ENCODE data around the gene TFB2M. TPM values are rescaled to one million over a fixed set of nuclear protein-coding genes. Genes with fewer than 3 reads are reported as not detected.
A peak's percentile ranks its signal among the peaks of the same experiment; 100 is the strongest.

TFB2M gene
- total and polyA plus RNA-seq, 2 of the 13 experiments (the other 11 are each of a cell fraction or from before 2014, with no cell fraction given), result 15.7 to 31.4 TPM

DNA sequence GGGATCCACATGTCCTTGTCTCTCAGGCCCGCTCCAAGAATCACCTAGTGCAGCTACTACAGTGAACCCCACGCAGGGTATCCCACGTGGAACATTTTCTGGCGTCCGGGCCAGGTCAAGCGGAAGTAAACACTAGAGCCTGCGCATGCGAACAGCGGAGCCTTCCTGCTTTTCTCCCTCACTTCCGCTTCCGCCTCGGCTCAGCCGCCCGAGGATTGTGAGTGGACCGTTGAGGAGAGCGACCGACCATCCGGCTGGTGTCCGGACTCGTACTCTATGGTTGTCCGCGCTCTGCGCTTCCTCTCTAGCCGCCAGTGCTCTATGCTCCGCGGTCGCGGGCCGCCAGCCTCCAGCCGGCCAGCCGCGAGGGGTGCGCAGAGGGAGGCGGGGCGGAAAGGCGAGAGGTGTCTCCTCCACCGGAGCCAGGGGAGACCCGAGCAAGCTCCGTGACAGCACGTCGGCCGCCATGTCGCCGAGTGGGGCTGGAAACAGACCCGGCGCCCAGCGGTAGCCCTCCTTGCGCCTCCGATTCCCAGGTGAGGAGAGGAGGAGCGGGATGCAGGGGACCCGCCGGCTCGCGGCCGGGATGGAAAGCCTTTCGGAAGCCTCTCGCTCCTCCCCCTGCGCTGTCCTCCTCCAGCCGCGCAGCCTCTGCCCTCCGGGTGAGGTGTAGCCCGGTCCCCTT is at the start of gene TFB2M, which contains the start of gene CNST (continued):
- TF ChIP-seq SOX13 (IDR thresholded peaks at IDR 0.05), result no peak
- peak in 1 of 2 experiments; percentile 37; a peak in 1 of 4 replicates for TF ChIP-seq SOX13 (CRISPR knock-in tag; conservative IDR thresholded peaks at IDR 0.05 in 1 of 2, IDR thresholded peaks at IDR 0.05 in 1 of 2)
- TF ChIP-seq, protein P1, sequence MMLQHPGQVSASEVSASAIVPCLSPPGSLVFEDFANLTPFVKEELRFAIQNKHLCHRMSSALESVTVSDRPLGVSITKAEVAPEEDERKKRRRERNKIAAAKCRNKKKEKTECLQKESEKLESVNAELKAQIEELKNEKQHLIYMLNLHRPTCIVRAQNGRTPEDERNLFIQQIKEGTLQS (CRISPR knock-in tag; IDR thresholded peaks at IDR 0.05), result 0 out of 2 replicates have a peak, but pooled peaks have one; percentile 11
- 0 out of 2 replicates have a peak, but pooled peaks have one; percentile 75 for TF ChIP-seq HOXA5 (CRISPR knock-in tag; IDR thresholded peaks at IDR 0.05)
- peak; percentile 74 for TF ChIP-seq YY1 (IDR thresholded peaks at IDR 0.05; ENCODE audit: insufficient read depth, insufficient replicate concordance, low read depth, low read length)
- TF ChIP-seq PHF8 (CRISPR knock-in tag; IDR thresholded peaks at IDR 0.05), result peak; percentile 82
- no peak for TF ChIP-seq KLF12 (CRISPR knock-in tag; IDR thresholded peaks at IDR 0.05; ENCODE audit: borderline replicate concordance)
- TF ChIP-seq, protein P2, sequence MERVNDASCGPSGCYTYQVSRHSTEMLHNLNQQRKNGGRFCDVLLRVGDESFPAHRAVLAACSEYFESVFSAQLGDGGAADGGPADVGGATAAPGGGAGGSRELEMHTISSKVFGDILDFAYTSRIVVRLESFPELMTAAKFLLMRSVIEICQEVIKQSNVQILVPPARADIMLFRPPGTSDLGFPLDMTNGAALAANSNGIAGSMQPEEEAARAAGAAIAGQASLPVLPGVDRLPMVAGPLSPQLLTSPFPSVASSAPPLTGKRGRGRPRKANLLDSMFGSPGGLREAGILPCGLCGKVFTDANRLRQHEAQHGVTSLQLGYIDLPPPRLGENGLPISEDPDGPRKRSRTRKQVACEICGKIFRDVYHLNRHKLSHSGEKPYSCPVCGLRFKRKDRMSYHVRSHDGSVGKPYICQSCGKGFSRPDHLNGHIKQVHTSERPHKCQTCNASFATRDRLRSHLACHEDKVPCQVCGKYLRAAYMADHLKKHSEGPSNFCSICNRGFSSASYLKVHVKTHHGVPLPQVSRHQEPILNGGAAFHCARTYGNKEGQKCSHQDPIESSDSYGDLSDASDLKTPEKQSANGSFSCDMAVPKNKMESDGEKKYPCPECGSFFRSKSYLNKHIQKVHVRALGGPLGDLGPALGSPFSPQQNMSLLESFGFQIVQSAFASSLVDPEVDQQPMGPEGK (CRISPR knock-in tag; IDR thresholded peaks at IDR 0.05), result peak; percentile 60
- no peak for TF ChIP-seq JUND (CRISPR knock-in tag; IDR thresholded peaks at IDR 0.05)
- TF ChIP-seq, protein P3, sequence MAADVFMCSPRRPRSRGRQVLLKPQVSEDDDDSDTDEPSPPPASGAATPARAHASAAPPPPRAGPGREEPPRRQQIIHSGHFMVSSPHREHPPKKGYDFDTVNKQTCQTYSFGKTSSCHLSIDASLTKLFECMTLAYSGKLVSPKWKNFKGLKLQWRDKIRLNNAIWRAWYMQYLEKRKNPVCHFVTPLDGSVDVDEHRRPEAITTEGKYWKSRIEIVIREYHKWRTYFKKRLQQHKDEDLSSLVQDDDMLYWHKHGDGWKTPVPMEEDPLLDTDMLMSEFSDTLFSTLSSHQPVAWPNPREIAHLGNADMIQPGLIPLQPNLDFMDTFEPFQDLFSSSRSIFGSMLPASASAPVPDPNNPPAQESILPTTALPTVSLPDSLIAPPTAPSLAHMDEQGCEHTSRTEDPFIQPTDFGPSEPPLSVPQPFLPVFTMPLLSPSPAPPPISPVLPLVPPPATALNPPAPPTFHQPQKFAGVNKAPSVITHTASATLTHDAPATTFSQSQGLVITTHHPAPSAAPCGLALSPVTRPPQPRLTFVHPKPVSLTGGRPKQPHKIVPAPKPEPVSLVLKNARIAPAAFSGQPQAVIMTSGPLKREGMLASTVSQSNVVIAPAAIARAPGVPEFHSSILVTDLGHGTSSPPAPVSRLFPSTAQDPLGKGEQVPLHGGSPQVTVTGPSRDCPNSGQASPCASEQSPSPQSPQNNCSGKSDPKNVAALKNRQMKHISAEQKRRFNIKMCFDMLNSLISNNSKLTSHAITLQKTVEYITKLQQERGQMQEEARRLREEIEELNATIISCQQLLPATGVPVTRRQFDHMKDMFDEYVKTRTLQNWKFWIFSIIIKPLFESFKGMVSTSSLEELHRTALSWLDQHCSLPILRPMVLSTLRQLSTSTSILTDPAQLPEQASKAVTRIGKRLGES (CRISPR knock-in tag; IDR thresholded peaks at IDR 0.05; ENCODE audit: borderline replicate concordance), result no peak
- 0 out of 2 replicates have a peak, but pooled peaks have one; percentile 40 for TF ChIP-seq ZNF556 (CRISPR knock-in tag; IDR thresholded peaks at IDR 0.05; ENCODE audit: borderline replicate concordance)
- TF ChIP-seq MTF1 (CRISPR knock-in tag; IDR thresholded peaks at IDR 0.05), result no peak
- peak; percentile 90 for TF ChIP-seq ZSCAN25 (CRISPR knock-in tag; IDR thresholded peaks at IDR 0.05)
- TF ChIP-seq, protein P4, sequence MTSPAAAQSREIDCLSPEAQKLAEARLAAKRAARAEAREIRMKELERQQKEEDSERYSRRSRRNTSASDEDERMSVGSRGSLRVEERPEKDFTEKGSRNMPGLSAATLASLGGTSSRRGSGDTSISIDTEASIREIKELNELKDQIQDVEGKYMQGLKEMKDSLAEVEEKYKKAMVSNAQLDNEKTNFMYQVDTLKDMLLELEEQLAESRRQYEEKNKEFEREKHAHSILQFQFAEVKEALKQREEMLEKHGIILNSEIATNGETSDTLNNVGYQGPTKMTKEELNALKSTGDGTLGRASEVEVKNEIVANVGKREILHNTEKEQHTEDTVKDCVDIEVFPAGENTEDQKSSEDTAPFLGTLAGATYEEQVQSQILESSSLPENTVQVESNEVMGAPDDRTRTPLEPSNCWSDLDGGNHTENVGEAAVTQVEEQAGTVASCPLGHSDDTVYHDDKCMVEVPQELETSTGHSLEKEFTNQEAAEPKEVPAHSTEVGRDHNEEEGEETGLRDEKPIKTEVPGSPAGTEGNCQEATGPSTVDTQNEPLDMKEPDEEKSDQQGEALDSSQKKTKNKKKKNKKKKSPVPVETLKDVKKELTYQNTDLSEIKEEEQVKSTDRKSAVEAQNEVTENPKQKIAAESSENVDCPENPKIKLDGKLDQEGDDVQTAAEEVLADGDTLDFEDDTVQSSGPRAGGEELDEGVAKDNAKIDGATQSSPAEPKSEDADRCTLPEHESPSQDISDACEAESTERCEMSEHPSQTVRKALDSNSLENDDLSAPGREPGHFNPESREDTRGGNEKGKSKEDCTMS (CRISPR knock-in tag; conservative IDR thresholded peaks at IDR 0.05), result no peak
- TF ChIP-seq, protein P5, sequence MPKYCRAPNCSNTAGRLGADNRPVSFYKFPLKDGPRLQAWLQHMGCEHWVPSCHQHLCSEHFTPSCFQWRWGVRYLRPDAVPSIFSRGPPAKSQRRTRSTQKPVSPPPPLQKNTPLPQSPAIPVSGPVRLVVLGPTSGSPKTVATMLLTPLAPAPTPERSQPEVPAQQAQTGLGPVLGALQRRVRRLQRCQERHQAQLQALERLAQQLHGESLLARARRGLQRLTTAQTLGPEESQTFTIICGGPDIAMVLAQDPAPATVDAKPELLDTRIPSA (CRISPR knock-in tag; IDR thresholded peaks at IDR 0.05; ENCODE audit: borderline replicate concordance), result no peak
- TF ChIP-seq ZNF607 (CRISPR knock-in tag; IDR thresholded peaks at IDR 0.05; ENCODE audit: borderline replicate concordance), result 0 out of 2 replicates have a peak, but pooled peaks have one; percentile 30
- no peak for TF ChIP-seq GTF3A (CRISPR knock-in tag; conservative IDR thresholded peaks at IDR 0.05)
